ENCODE measurements around the gene THSD4.

- TF ChIP-seq CTCF (conservative IDR thresholded peaks at IDR 0.05) (no peak), EZH2 (IDR thresholded peaks at IDR 0.05; ENCODE audit: low read depth) (no peak)
Measured at GRCh38 chr15:71664622-71665021, 549.4 kb downstream of the THSD4 start.
